ENCODE results near the gene LRRIQ4. TPM values are rescaled to one million over a fixed set of nuclear protein-coding genes. Genes with fewer than 3 reads are reported as not detected.

The LRRIQ4 gene
- total RNA-seq, 1 experiment from 2014 or later = not detected

GRCh38 chr3:169857811-169858210 is 45.1 kb downstream of the LRRIQ4 start:
- H3K9me3 ChIP-seq (ENCODE audit: control insufficient read depth, insufficient read depth, low read depth, low read length) = no peaks in the 10 kb centered on the region
- intact Hi-C loops (cut with micrococcal nuclease; ENCODE audit: unreplicated experiment) = no loop called here
- H3K27ac ChIP-seq (ENCODE audit: low read length) = no peak overlapping the region
- TF ChIP-seq POLR2AphosphoS5 (IDR thresholded peaks at IDR 0.05; ENCODE audit: low read depth, low read length) (no peak), TCF7L2 (IDR thresholded peaks at IDR 0.05; ENCODE audit: low read depth, low read length) (no peak), SIN3A (IDR thresholded peaks at IDR 0.05; ENCODE audit: borderline replicate concordance, insufficient read depth, low read depth, low read length) (no peak), CTCF (IDR thresholded peaks at IDR 0.05) (no peak), REST (IDR thresholded peaks at IDR 0.05; ENCODE audit: insufficient read depth in 1 of 2, low read depth in 2 of 2, low read length in 1 of 2) (no peak)
- ChIA-PET CTCF (no interaction called here), POLR2A (interaction anchor here (0.6 kb wide), 1 partner anchor 181 kb away, joined by 3 read pairs; no protein-coding TSS in a partner anchor)
- ATAC-seq (no peak), DNase-seq (ENCODE audit: low read depth, low spot score) (no peak)
- in situ Hi-C loops (cut with HindIII; ENCODE audit: low pct_unique_long_range_greater_than_20kb, low sequenced_read_pairs) = no loop called here
- no peak overlapping the region for H3K4me3 ChIP-seq (ENCODE audit: low read depth in 2 of 2, low read length in 2 of 2)
- H3K27me3 ChIP-seq (ENCODE audit: control insufficient read depth, insufficient read depth, low read length) = peaks cover 18% of the 10 kb centered on the region
- no peaks in the 10 kb centered on the region for H3K4me1 ChIP-seq (ENCODE audit: control insufficient read depth, insufficient read depth, low read length)
- BruUV-seq (replicated peaks) = no TSS peak
- no peaks in the 10 kb centered on the region for H3K36me3 ChIP-seq (ENCODE audit: control insufficient read depth, insufficient read depth, low read length)

GRCh38 chr3:169861871-169862270 is 49.2 kb downstream of the LRRIQ4 start:
- no peak for DNase-seq (ENCODE audit: low read depth, low spot score)
- TF ChIP-seq TCF7L2 (IDR thresholded peaks at IDR 0.05; ENCODE audit: low read depth, low read length) = no peak
- TF ChIP-seq REST (IDR thresholded peaks at IDR 0.05; ENCODE audit: insufficient read depth in 1 of 2, low read depth in 2 of 2, low read length in 1 of 2) = no peak
- TF ChIP-seq POLR2AphosphoS5 (IDR thresholded peaks at IDR 0.05; ENCODE audit: low read depth, low read length) = no peak
- TF ChIP-seq CTCF (IDR thresholded peaks at IDR 0.05) = no peak
- no peak for TF ChIP-seq SIN3A (IDR thresholded peaks at IDR 0.05; ENCODE audit: borderline replicate concordance, insufficient read depth, low read depth, low read length)
- no TSS peak for BruUV-seq (replicated peaks)
- no peaks in the 10 kb centered on the region for H3K4me1 ChIP-seq (ENCODE audit: control insufficient read depth, insufficient read depth, low read length)
- no peaks in the 10 kb centered on the region for H3K36me3 ChIP-seq (ENCODE audit: control insufficient read depth, insufficient read depth, low read length)
- intact Hi-C loops (cut with micrococcal nuclease; ENCODE audit: unreplicated experiment) (loop anchor here (2.0 to 5.0 kb wide), 2 partner anchors 105 to 175 kb away; partner anchors contain the start of genes GPR160 and SEC62), in situ Hi-C loops (cut with HindIII; ENCODE audit: low pct_unique_long_range_greater_than_20kb, low sequenced_read_pairs) (no loop called here)
- H3K4me3 ChIP-seq (ENCODE audit: low read depth in 2 of 2, low read length in 2 of 2) = no peak overlapping the region
- no peaks in the 10 kb centered on the region for H3K9me3 ChIP-seq (ENCODE audit: control insufficient read depth, insufficient read depth, low read depth, low read length)
- ChIA-PET CTCF (interaction anchor here (0.5 kb wide), 1 partner anchor 150 kb away, joined by 5 read pairs; no protein-coding TSS in a partner anchor), POLR2A (no interaction called here)
- peaks cover 6% of the 10 kb centered on the region for H3K27me3 ChIP-seq (ENCODE audit: control insufficient read depth, insufficient read depth, low read length)
- no peak overlapping the region for H3K27ac ChIP-seq (ENCODE audit: low read length)
- ATAC-seq = no peak
